Mesenchymal stem cell (in vitro differentiated cells and primary cell): ENCODE data around the gene HSPBP1.

ENCODE experiments used
- DNase-seq: peaks from one replicate; pipeline ENCODE4 v3.0.0-alpha.2; 2013
- H2AFZ ChIP-seq: one replicate; pipeline ENCODE4 v1.6.1; 2013; ENCODE audit warnings: low read depth, mild to moderate bottlenecking, control low read depth, inconsistent platforms, low read length, moderate library complexity
- H2AK5ac ChIP-seq: 2 replicates; pipeline ENCODE4 v1.6.1; 2013; ENCODE audit warnings: low read length, moderate library complexity, mild to moderate bottlenecking, inconsistent platforms; ENCODE audit not compliant: severe bottlenecking
- H2BK120ac ChIP-seq: one replicate; pipeline ENCODE4 v1.6.1; 2013; ENCODE audit warnings: low read depth, mild to moderate bottlenecking, inconsistent platforms, low read length, moderate library complexity
- H2BK12ac ChIP-seq, 2 experiments: one replicate each; pipeline ENCODE4 v1.6.1; 2013; ENCODE audit warnings: inconsistent platforms in 2 of 2, low read length in 2 of 2, mild to moderate bottlenecking in 2 of 2, moderate library complexity in 2 of 2, control low read depth in 1 of 2
- H2BK15ac ChIP-seq: one replicate; pipeline ENCODE4 v1.6.1; 2013; ENCODE audit warnings: mild to moderate bottlenecking, low read depth, inconsistent platforms; ENCODE audit not compliant: poor library complexity, severe bottlenecking
- H2BK5ac ChIP-seq: 2 replicates; pipeline ENCODE4 v1.6.1; 2013; ENCODE audit warnings: low read depth, mild to moderate bottlenecking, low read length, control low read depth, inconsistent platforms; ENCODE audit not compliant: poor library complexity, severe bottlenecking
- H3K14ac ChIP-seq, 2 experiments: one replicate each; pipeline ENCODE4 v1.6.1; 2013; ENCODE audit warnings: inconsistent platforms in 2 of 2, low read length in 2 of 2, control low read depth in 1 of 2, mild to moderate bottlenecking in 1 of 2, moderate library complexity in 1 of 2
- H3K18ac ChIP-seq, 2 experiments: one replicate each; pipeline ENCODE4 v1.6.1; 2013; ENCODE audit warnings: inconsistent platforms in 2 of 2, low read length in 2 of 2, control low read depth in 1 of 2, low read depth in 1 of 2, mild to moderate bottlenecking in 1 of 2
- H3K23ac ChIP-seq, 2 experiments: one replicate each; pipeline ENCODE4 v1.6.1; 2013; ENCODE audit warnings: inconsistent platforms in 2 of 2, low read length in 2 of 2, mild to moderate bottlenecking in 2 of 2, moderate library complexity in 2 of 2, control low read depth in 1 of 2
- H3K27ac ChIP-seq: 2 replicates; pipeline ENCODE4 v1.5.1; 2013; ENCODE audit warnings: mild to moderate bottlenecking, moderate library complexity, low read length, control low read depth, inconsistent platforms; ENCODE audit not compliant: poor library complexity, severe bottlenecking
- H3K27me3 ChIP-seq, 2 experiments: 2 replicates each; pipeline versions ENCODE4 v1.6.1 to v1.7.0; 2013; ENCODE audit warnings: low read length in 2 of 2, mild to moderate bottlenecking in 2 of 2, moderate library complexity in 2 of 2, control low read depth in 1 of 2, inconsistent platforms in 1 of 2; ENCODE audit not compliant: control insufficient read depth in 1 of 2, insufficient read depth in 1 of 2
- H3K36me3 ChIP-seq, 2 experiments: 2 replicates each; pipeline versions ENCODE4 v1.6.1 to v1.7.0; 2013; ENCODE audit warnings: low read length in 2 of 2, control low read depth in 1 of 2, inconsistent platforms in 1 of 2, low read depth in 1 of 2, mild to moderate bottlenecking in 1 of 2; ENCODE audit not compliant: insufficient read depth in 2 of 2, control insufficient read depth in 1 of 2
- H3K4ac ChIP-seq, 2 experiments: one replicate each; pipeline ENCODE4 v1.6.1; 2013; ENCODE audit warnings: inconsistent platforms in 2 of 2, low read length in 2 of 2, mild to moderate bottlenecking in 2 of 2, moderate library complexity in 2 of 2, control low read depth in 1 of 2, low read depth in 1 of 2
- H3K4me1 ChIP-seq: 2 replicates; pipeline ENCODE4 v1.6.1; 2013; ENCODE audit warnings: low read depth, low read length, control low read depth; ENCODE audit not compliant: control insufficient read depth, insufficient read depth
- H3K4me2 ChIP-seq: 2 replicates; pipeline ENCODE4 v1.6.1; 2013; ENCODE audit warnings: low read length, mild to moderate bottlenecking, inconsistent platforms; ENCODE audit not compliant: poor library complexity, severe bottlenecking
- H3K4me3 ChIP-seq, 2 experiments: 2 replicates each; pipeline versions ENCODE4 v1.5.1 to v1.7.0; 2013; ENCODE audit warnings: low read length in 2 of 2, mild to moderate bottlenecking in 2 of 2, control low read depth in 1 of 2, low read depth in 1 of 2; ENCODE audit not compliant: insufficient read depth in 1 of 2
- H3K79me1 ChIP-seq: replicated peaks from 2 replicates; pipeline ENCODE4 v1.6.1; 2013; ENCODE audit warnings: mild to moderate bottlenecking, control low read depth, low read length, inconsistent platforms; ENCODE audit not compliant: poor library complexity, severe bottlenecking
- H3K9ac ChIP-seq: 2 replicates; pipeline ENCODE4 v1.7.0; 2013; ENCODE audit warnings: mild to moderate bottlenecking, low read length, moderate library complexity
- H3K9me3 ChIP-seq: 2 replicates; pipeline ENCODE4 v1.7.0; 2013; ENCODE audit warnings: mild to moderate bottlenecking, low read length; ENCODE audit not compliant: control insufficient read depth
- H4K8ac ChIP-seq: one replicate; pipeline ENCODE4 v1.6.1; 2013; ENCODE audit warnings: inconsistent platforms, mild to moderate bottlenecking, low read length, moderate library complexity
- H4K91ac ChIP-seq: one replicate; pipeline ENCODE4 v1.6.1; 2013; ENCODE audit warnings: mild to moderate bottlenecking, low read length, inconsistent platforms
- WGBS: methylation state at CpG from one replicate; pipeline ENCODE4 v1.1.7; 2013; ENCODE audit warnings: mixed read lengths; 5-methylcytosine and 5-hydroxymethylcytosine counted together

Gene HSPBP1

GRCh38 chr19:55259540-55260210 is 20.2 kb downstream of the HSPBP1 start:
- Histone ChIP-seq H2BK12ac (peak overlapping the region in 1 of 2 experiments; percentile 27), H2BK5ac (peak overlapping the region; percentile 0), H3K4me1 (peaks cover 29% of the 10 kb centered on the region), H2BK15ac (peak overlapping the region; percentile 68), H3K18ac (peak overlapping the region in 1 of 2 experiments; percentile 78), H3K36me3 (peaks cover 12 to 13% of the 10 kb centered on the region in 2 experiments), H3K9me3 (no peaks in the 10 kb centered on the region), H3K9ac (peak overlapping the region; percentile 94), H2AK5ac (peak overlapping the region; percentile 11), H3K14ac (no peak overlapping the region), H3K27me3 (no peaks in the 10 kb centered on the region), H3K4ac (peak overlapping the region in 1 of 2 experiments; percentile 1), H3K27ac (peak overlapping the region; percentile 97), H3K4me3 (peak overlapping the region in 1 of 2 experiments; percentile 76), H3K23ac (no peak overlapping the region), H4K91ac (peak overlapping the region; percentile 41), H3K4me2 (peak overlapping the region; percentile 67), H3K79me1 (peaks cover 2% of the 10 kb centered on the region), H2BK120ac (peak overlapping the region; percentile 49), H2AFZ (no peak overlapping the region), H4K8ac (peak overlapping the region; percentile 86)
- DNase-seq, result no peak
- 50% methylated on average over 28 of the region's 29 CpGs for WGBS

- Histone ChIP-seq H2BK15ac (peak within 1 kb of the TSS; percentile 99), H3K27me3 (no peaks in the 10 kb centered on the region), H2AFZ (peak within 1 kb of the TSS; percentile 72), H3K9me3 (no peaks in the 10 kb centered on the region), H4K8ac (peak within 1 kb of the TSS; percentile 97), H3K4ac (peak within 1 kb of the TSS; percentile 50 to 94), H2AK5ac (peak within 1 kb of the TSS; percentile 11), H3K4me2 (peak within 1 kb of the TSS; percentile 71), H3K18ac (peak within 1 kb of the TSS; percentile 93 to 96), H3K23ac (peak within 1 kb of the TSS in 1 of 2 experiments; percentile 85), H3K36me3 (peaks cover 12 to 17% of the 10 kb centered on the region in 2 experiments), H3K9ac (peak within 1 kb of the TSS; percentile 97), H3K4me3 (peak within 1 kb of the TSS; percentile 91 to 95), H2BK5ac (peak within 1 kb of the TSS; percentile 63), H4K91ac (peak within 1 kb of the TSS; percentile 93), H3K27ac (peak within 1 kb of the TSS; percentile 97), H2BK120ac (peak within 1 kb of the TSS; percentile 88), H3K14ac (peak within 1 kb of the TSS in 1 of 2 experiments; percentile 97), H3K79me1 (peaks cover 2% of the 10 kb centered on the region), H3K4me1 (peaks cover 34% of the 10 kb centered on the region), H2BK12ac (peak within 1 kb of the TSS in 1 of 2 experiments; percentile 27)
- WGBS, result under 1% methylated on average over 63 of the region's 76 CpGs
- DNase-seq, result peak; percentile 100
Observed at GRCh38 chr19:55258828-55259539, 20.9 kb downstream of the HSPBP1 start, which contains the start of gene PPP6R1. Gene PPP6R1, minus strand, starts transcription at chr19:55259017. Its CDS starts 11,914 bp downstream, at chr19:55247103.

- WGBS, result 0% methylated on average over 9 of the region's 53 CpGs
- peaks cover 10 to 21% of the 10 kb centered on the region in 2 experiments for H3K36me3 ChIP-seq
- peak overlapping the region; percentile 63 for H2BK5ac ChIP-seq
Observed at GRCh38 chr19:55258476-55258827, 21.5 kb downstream of the HSPBP1 start.

More at GRCh38 chr19:55258476-55258827, 21.5 kb downstream of the HSPBP1 start:
- peak overlapping the region; percentile 93 to 96 for H3K18ac ChIP-seq
- peak overlapping the region; percentile 88 for H2BK120ac ChIP-seq
- H3K27me3 ChIP-seq, result no peaks in the 10 kb centered on the region
- peak overlapping the region in 1 of 2 experiments; percentile 85 for H3K23ac ChIP-seq
- peak; percentile 7 for DNase-seq
- H3K9me3 ChIP-seq, result no peaks in the 10 kb centered on the region
- peak overlapping the region; percentile 93 for H4K91ac ChIP-seq
- H2AK5ac ChIP-seq, result no peak overlapping the region
- H2BK15ac ChIP-seq, result peak overlapping the region; percentile 99
- peaks cover 2% of the 10 kb centered on the region for H3K79me1 ChIP-seq
- peak overlapping the region; percentile 91 to 95 for H3K4me3 ChIP-seq
- H3K4me1 ChIP-seq, result peaks cover 38% of the 10 kb centered on the region
- peak overlapping the region; percentile 50 to 94 for H3K4ac ChIP-seq
- peak overlapping the region in 1 of 2 experiments; percentile 97 for H3K14ac ChIP-seq
- H3K4me2 ChIP-seq, result peak overlapping the region; percentile 50
- H2BK12ac ChIP-seq, result no peak overlapping the region
- peak overlapping the region; percentile 85 for H3K27ac ChIP-seq
- peak overlapping the region; percentile 97 for H3K9ac ChIP-seq
- H2AFZ ChIP-seq, result peak overlapping the region; percentile 72
- peak overlapping the region; percentile 97 for H4K8ac ChIP-seq
